Thyroid gland (tissue), 4 donors: ENCODE results near the gene RBMS1.

Experiments
- CTCF ChIP-seq, 6 experiments: fragments of 200-600 bp in 3 of 6; fragments of 450-650 bp in 3 of 6; sonication (generic) in 3 of 6; IDR thresholded peaks; one replicate each; pipeline ENCODE4 v1.5.1; 2016 to 2019; ENCODE audit warnings: antibody characterized with exemption in 6 of 6, mild to moderate bottlenecking in 2 of 6, inconsistent platforms in 1 of 6, moderate library complexity in 1 of 6
- POLR2A ChIP-seq, 2 donors: fragments of 450-650 bp; IDR thresholded peaks; one replicate each; pipeline ENCODE4 v1.6.1; 2017; ENCODE audit warnings: antibody characterized with exemption in 2 of 2, mild to moderate bottlenecking in 2 of 2, moderate library complexity in 1 of 2

- TF ChIP-seq POLR2A (IDR thresholded peaks at IDR 0.05) (peak in 1 of 2 donors; percentile 83), CTCF (IDR thresholded peaks at IDR 0.05) (peak in 2 of 6 experiments; percentile 25 to 27)
Measured at GRCh38 chr2:160407393-160408172, 86.0 kb downstream of the RBMS1 start.
